Measurements from ENCODE around the gene SNX8. TPM values are rescaled to one million over a fixed set of nuclear protein-coding genes. Genes with fewer than 3 reads are reported as not detected.

The SNX8 gene, protein sequence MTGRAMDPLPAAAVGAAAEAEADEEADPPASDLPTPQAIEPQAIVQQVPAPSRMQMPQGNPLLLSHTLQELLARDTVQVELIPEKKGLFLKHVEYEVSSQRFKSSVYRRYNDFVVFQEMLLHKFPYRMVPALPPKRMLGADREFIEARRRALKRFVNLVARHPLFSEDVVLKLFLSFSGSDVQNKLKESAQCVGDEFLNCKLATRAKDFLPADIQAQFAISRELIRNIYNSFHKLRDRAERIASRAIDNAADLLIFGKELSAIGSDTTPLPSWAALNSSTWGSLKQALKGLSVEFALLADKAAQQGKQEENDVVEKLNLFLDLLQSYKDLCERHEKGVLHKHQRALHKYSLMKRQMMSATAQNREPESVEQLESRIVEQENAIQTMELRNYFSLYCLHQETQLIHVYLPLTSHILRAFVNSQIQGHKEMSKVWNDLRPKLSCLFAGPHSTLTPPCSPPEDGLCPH
- 10 to 100 TPM; 10.7 to 20.8 TPM for total RNA-seq
- 10 to 100 TPM in 1 of 2 donors, 1 to 10 TPM in 1; 8.7 to 19.0 TPM for polyA plus RNA-seq

DNA sequence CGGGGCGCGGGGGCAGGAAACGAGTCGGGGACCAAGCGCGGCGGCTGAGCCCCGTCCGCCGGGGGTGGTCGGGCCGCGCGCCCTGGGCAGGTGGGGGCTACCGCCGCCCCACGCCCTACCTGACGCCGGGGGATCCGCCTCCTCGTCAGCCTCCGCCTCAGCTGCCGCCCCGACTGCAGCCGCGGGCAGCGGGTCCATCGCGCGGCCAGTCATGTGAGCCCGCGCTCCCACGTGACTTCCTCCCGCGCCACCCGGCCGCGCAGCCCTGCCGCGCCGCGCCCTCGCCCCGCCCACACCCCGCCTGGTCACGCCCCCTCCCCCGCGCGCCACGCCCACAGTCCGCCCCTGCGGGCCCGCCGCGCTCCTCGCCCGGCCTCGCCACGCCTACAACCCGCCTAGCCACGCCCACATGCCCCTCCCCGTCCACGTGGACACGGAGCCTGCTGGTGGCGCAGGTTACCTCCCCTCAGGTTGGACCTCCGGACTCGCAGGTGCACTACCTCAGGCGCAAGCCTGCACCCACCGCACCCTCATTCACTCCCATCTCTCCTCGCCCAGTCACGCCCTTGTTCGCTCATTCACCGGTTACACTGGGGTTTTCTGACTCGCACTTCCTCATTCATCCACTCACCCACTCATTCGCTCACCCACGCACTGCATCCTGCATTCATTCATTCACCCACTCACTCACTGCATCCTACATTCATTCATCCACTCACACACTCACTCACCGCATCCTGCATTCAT is at the start of gene SNX8:
Gene SNX8, minus strand, starts transcription at position 233 of the 747 bp plus-strand sequence. Its CDS starts 20 bp downstream, at position 213.
- TF ChIP-seq FOXA1 (IDR thresholded peaks at IDR 0.05) (no peak), SP1 (IDR thresholded peaks at IDR 0.05) (peak; percentile 56), HNF4A (conservative IDR thresholded peaks at IDR 0.05) (peak in 1 of 2 donors; percentile 66)
- H3K36me3 ChIP-seq (ENCODE audit: control insufficient read depth in 4 of 4, insufficient read depth in 3 of 4, low read depth in 1 of 4, low read length in 3 of 4) = no peaks in the 10 kb centered on the region
- peak; percentile 100 for DNase-seq (ENCODE audit: low spot score)
- 2% methylated on average over 78 of the region's 78 CpGs for WGBS
- peak within 1 kb of the TSS; percentile 28 to 48 for H3K9ac ChIP-seq (ENCODE audit: low read depth in 1 of 2, low read length in 2 of 2)
- no peaks in the 10 kb centered on the region for H3K27me3 ChIP-seq (ENCODE audit: control insufficient read depth in 4 of 4, insufficient read depth in 4 of 4, low read length in 3 of 4)
- H3K9me3 ChIP-seq (ENCODE audit: control insufficient read depth in 4 of 4, low read length in 3 of 4) = no peaks in the 10 kb centered on the region
- H3K27ac ChIP-seq (ENCODE audit: low read depth in 1 of 2, low read length in 2 of 2) = peak within 1 kb of the TSS; percentile 59 to 77
- H3K4me1 ChIP-seq (ENCODE audit: control insufficient read depth in 4 of 4, insufficient read depth in 4 of 4, low read length in 3 of 4) = peaks cover 0 to 10% (median 5%) of the 10 kb centered on the region in 4 donors
- H3K4me3 ChIP-seq (ENCODE audit: low read depth in 1 of 3, low read length in 3 of 3) = peak within 1 kb of the TSS; percentile 85 to 91 (median 88)

DNA sequence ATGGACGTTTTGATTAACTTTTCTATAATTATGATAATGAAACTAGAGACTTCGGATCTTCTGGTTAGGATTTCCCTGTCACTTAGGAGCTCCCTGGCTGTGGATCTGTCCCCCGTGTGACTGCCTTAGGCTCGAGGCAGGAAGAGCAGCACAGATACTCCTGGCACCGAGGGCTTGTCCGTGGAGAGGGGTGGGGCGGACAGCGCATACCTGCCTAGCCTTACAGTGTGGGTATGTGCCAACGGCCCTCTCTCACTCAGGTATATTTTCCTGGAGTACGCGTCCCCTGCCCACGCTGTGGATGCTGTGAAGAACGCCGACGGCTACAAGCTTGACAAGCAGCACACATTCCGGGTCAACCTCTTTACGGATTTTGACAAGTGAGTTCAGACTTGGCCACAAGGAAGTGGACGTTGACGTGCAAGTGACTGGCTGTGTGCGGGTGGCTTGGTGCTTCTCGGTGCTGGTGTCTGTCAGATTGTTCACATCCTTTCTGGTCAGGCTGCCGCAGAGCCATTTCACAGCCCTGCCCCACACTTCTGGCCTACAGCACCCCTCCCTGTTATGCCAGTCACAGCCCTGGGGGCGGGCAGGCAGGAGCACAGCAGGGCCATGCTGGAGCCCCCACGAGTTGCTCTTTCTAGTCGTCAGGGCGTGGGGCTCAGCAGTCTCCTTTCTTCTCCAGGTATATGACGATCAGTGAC is 48.3 kb upstream of the SNX8 start:
- Histone ChIP-seq H3K9me3 (ENCODE audit: control insufficient read depth in 4 of 4, low read length in 3 of 4) (no peaks in the 10 kb centered on the region), H3K9ac (ENCODE audit: low read depth in 1 of 2, low read length in 2 of 2) (no peak overlapping the region), H3K27me3 (ENCODE audit: control insufficient read depth in 4 of 4, insufficient read depth in 4 of 4, low read length in 3 of 4) (no peaks in the 10 kb centered on the region), H3K27ac (ENCODE audit: low read depth in 1 of 2, low read length in 2 of 2) (no peak overlapping the region), H3K4me1 (ENCODE audit: control insufficient read depth in 4 of 4, insufficient read depth in 4 of 4, low read length in 3 of 4) (peaks cover 0 to 5% (median 1%) of the 10 kb centered on the region in 4 donors), H3K4me3 (ENCODE audit: low read depth in 1 of 3, low read length in 3 of 3) (no peak overlapping the region), H3K36me3 (ENCODE audit: control insufficient read depth in 4 of 4, insufficient read depth in 3 of 4, low read depth in 1 of 4, low read length in 3 of 4) (peaks cover 30 to 63% (median 50%) of the 10 kb centered on the region in 4 donors)
- no peak for TF ChIP-seq TAF1 (conservative IDR thresholded peaks at IDR 0.05)
- no peak for TF ChIP-seq JUND (IDR thresholded peaks at IDR 0.05)
- TF ChIP-seq FOXA2 (IDR thresholded peaks at IDR 0.05) = no peak
- TF ChIP-seq, protein P1, sequence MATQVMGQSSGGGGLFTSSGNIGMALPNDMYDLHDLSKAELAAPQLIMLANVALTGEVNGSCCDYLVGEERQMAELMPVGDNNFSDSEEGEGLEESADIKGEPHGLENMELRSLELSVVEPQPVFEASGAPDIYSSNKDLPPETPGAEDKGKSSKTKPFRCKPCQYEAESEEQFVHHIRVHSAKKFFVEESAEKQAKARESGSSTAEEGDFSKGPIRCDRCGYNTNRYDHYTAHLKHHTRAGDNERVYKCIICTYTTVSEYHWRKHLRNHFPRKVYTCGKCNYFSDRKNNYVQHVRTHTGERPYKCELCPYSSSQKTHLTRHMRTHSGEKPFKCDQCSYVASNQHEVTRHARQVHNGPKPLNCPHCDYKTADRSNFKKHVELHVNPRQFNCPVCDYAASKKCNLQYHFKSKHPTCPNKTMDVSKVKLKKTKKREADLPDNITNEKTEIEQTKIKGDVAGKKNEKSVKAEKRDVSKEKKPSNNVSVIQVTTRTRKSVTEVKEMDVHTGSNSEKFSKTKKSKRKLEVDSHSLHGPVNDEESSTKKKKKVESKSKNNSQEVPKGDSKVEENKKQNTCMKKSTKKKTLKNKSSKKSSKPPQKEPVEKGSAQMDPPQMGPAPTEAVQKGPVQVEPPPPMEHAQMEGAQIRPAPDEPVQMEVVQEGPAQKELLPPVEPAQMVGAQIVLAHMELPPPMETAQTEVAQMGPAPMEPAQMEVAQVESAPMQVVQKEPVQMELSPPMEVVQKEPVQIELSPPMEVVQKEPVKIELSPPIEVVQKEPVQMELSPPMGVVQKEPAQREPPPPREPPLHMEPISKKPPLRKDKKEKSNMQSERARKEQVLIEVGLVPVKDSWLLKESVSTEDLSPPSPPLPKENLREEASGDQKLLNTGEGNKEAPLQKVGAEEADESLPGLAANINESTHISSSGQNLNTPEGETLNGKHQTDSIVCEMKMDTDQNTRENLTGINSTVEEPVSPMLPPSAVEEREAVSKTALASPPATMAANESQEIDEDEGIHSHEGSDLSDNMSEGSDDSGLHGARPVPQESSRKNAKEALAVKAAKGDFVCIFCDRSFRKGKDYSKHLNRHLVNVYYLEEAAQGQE (IDR thresholded peaks at IDR 0.05) = no peak
- TF ChIP-seq, protein P2, sequence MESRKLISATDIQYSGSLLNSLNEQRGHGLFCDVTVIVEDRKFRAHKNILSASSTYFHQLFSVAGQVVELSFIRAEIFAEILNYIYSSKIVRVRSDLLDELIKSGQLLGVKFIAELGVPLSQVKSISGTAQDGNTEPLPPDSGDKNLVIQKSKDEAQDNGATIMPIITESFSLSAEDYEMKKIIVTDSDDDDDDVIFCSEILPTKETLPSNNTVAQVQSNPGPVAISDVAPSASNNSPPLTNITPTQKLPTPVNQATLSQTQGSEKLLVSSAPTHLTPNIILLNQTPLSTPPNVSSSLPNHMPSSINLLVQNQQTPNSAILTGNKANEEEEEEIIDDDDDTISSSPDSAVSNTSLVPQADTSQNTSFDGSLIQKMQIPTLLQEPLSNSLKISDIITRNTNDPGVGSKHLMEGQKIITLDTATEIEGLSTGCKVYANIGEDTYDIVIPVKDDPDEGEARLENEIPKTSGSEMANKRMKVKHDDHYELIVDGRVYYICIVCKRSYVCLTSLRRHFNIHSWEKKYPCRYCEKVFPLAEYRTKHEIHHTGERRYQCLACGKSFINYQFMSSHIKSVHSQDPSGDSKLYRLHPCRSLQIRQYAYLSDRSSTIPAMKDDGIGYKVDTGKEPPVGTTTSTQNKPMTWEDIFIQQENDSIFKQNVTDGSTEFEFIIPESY (IDR thresholded peaks at IDR 0.05) = no peak
- no peak for TF ChIP-seq EGR1 (IDR thresholded peaks at IDR 0.05; ENCODE audit: low read depth in 2 of 2)
- no peak for TF ChIP-seq HNF4G (IDR thresholded peaks at IDR 0.05)
- no peak for TF ChIP-seq SP1 (IDR thresholded peaks at IDR 0.05)
- TF ChIP-seq, protein P3, sequence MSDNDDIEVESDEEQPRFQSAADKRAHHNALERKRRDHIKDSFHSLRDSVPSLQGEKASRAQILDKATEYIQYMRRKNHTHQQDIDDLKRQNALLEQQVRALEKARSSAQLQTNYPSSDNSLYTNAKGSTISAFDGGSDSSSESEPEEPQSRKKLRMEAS (IDR thresholded peaks at IDR 0.05) = no peak
- no peak for DNase-seq (ENCODE audit: low spot score)
- WGBS = 95% methylated on average over 27 of the region's 27 CpGs

Data from liver (tissue), 9 donors.